HepG2 (cell line): Measurements from ENCODE around the gene PPP4R2. TPM values are rescaled to one million over a fixed set of nuclear protein-coding genes. Genes with fewer than 3 reads are reported as not detected.

Source experiments
- AHDC1 ChIP-seq: sonication (generic); formaldehyde crosslinking; IDR thresholded peaks from 2 replicates; pipeline ENCODE4 v1.5.1; 2020; ENCODE audit warnings: mild to moderate bottlenecking, missing genetic modification reagents, borderline replicate concordance
- ETV5 ChIP-seq: IDR thresholded peaks from 2 replicates; pipeline ENCODE4 v1.6.1; 2018; ENCODE audit warnings: missing biosample characterization, missing genetic modification reagents, inconsistent platforms, borderline replicate concordance
- HNRNPUL1 ChIP-seq: fragments of 200-400 bp; formaldehyde crosslinking; IDR thresholded peaks from 2 replicates; pipeline ENCODE4 v1.6.1; 2017; ENCODE audit warnings: low read depth, mild to moderate bottlenecking, low read length, moderate library complexity
- HOXA3 ChIP-seq: sonication (generic); formaldehyde crosslinking; IDR thresholded peaks from 2 replicates; pipeline ENCODE4 v1.5.0; 2020; ENCODE audit warnings: missing genetic modification reagents
- ISL2 ChIP-seq: sonication (generic); formaldehyde crosslinking; IDR thresholded peaks from 2 replicates; pipeline ENCODE4 v1.5.0; 2020; ENCODE audit warnings: missing genetic modification reagents
- MAFG ChIP-seq: sonication (generic); formaldehyde crosslinking; IDR thresholded peaks from 2 replicates; pipeline ENCODE4 v1.5.1; 2020; ENCODE audit warnings: mild to moderate bottlenecking, missing genetic modification reagents
- MATR3 ChIP-seq: sonication (generic); formaldehyde crosslinking; IDR thresholded peaks from 2 replicates; pipeline ENCODE4 v1.4.0; 2020; ENCODE audit warnings: missing genetic modification reagents
- MTF2 ChIP-seq: sonication (generic); formaldehyde crosslinking; IDR thresholded peaks from 2 replicates; pipeline ENCODE4 v1.5.0; 2020; ENCODE audit warnings: missing genetic modification reagents, borderline replicate concordance
- MXD4 ChIP-seq: IDR thresholded peaks from 2 replicates; pipeline ENCODE4 v1.6.1; 2016; ENCODE audit warnings: mild to moderate bottlenecking, missing biosample characterization, missing genetic modification reagents
- NKX3-1 ChIP-seq: sonication (generic); formaldehyde crosslinking; IDR thresholded peaks from 2 replicates; pipeline ENCODE4 v1.5.0; 2020; ENCODE audit warnings: missing genetic modification reagents
- ONECUT2 ChIP-seq: sonication (generic); formaldehyde crosslinking; IDR thresholded peaks from 2 replicates; pipeline ENCODE4 v1.4.0; 2020; ENCODE audit warnings: missing genetic modification reagents
- PHF5A ChIP-seq: IDR thresholded peaks from one replicate; pipeline ENCODE4 v1.6.1; 2018; ENCODE audit warnings: low read depth, missing genetic modification reagents; ENCODE audit not compliant: unreplicated experiment
- RBAK ChIP-seq: sonication (generic); formaldehyde crosslinking; IDR thresholded peaks from 2 replicates; pipeline ENCODE4 v1.5.1; 2020; ENCODE audit warnings: mild to moderate bottlenecking, missing genetic modification reagents
- RNF2 ChIP-seq: fragments of 450-650 bp; conservative IDR thresholded peaks from 2 replicates; pipeline ENCODE4 v1.6.1; 2016; ENCODE audit warnings: low read depth
- SRSF4 ChIP-seq: fragments of 200-400 bp; formaldehyde crosslinking; IDR thresholded peaks from one replicate; pipeline ENCODE4 v1.6.1; 2018; ENCODE audit warnings: mild to moderate bottlenecking, low read depth, low read length, moderate library complexity; ENCODE audit not compliant: poor library complexity, severe bottlenecking
- THYN1 ChIP-seq: sonication (generic); formaldehyde crosslinking; IDR thresholded peaks from 2 replicates; pipeline ENCODE4 v1.8.1; 2023; ENCODE audit warnings: low read depth, mild to moderate bottlenecking, moderate library complexity, missing genetic modification reagents, borderline replicate concordance
- TSC22D2 ChIP-seq: sonication (generic); formaldehyde crosslinking; IDR thresholded peaks from 2 replicates; pipeline ENCODE4 v1.5.1; 2020; ENCODE audit warnings: missing genetic modification reagents, mild to moderate bottlenecking, borderline replicate concordance
- ZBTB3 ChIP-seq: sonication (generic); formaldehyde crosslinking; IDR thresholded peaks from 2 replicates; pipeline ENCODE4 v1.4.0; 2020; ENCODE audit warnings: low read depth, mild to moderate bottlenecking, moderate library complexity, missing genetic modification reagents, borderline replicate concordance
- ZFY ChIP-seq: sonication (generic); formaldehyde crosslinking; IDR thresholded peaks from 2 replicates; pipeline ENCODE4 v1.4.0; 2020; ENCODE audit warnings: missing genetic modification reagents
- ZNF124 ChIP-seq: sonication (generic); formaldehyde crosslinking; IDR thresholded peaks from 2 replicates; pipeline ENCODE4 v1.4.0; 2020; ENCODE audit warnings: missing genetic modification reagents
- ZNF264 ChIP-seq: sonication (generic); formaldehyde crosslinking; IDR thresholded peaks from 2 replicates; pipeline ENCODE4 v1.4.0; 2020; ENCODE audit warnings: missing genetic modification reagents
- ZNF75D ChIP-seq: sonication (generic); formaldehyde crosslinking; IDR thresholded peaks from 2 replicates; pipeline ENCODE4 v1.8.1; 2023; ENCODE audit warnings: missing genetic modification reagents, mild to moderate bottlenecking, borderline replicate concordance
- ZNF780A ChIP-seq: sonication (generic); formaldehyde crosslinking; IDR thresholded peaks from 2 replicates; pipeline ENCODE4 v1.8.0; 2022; ENCODE audit warnings: mild to moderate bottlenecking, missing genetic modification reagents, moderate library complexity
- ZNF782 ChIP-seq: sonication (generic); formaldehyde crosslinking; IDR thresholded peaks from 2 replicates; pipeline ENCODE4 v1.4.0; 2020; ENCODE audit warnings: missing genetic modification reagents, mild to moderate bottlenecking, borderline replicate concordance
- polyA plus RNA-seq, 8 experiments: library from polyadenylated mRNA; depleted of rRNA in 3 of 8; stranded (reverse) in 7 of 8; unstranded in 1 of 8; fragments of >200 nt; fragmentation: Illumina TruSeq in 4 of 8; extraction: Trizol in 4 of 8; gene quantifications; 2 replicates each; pipeline versions ENCODE4 v1.2.1 to v1.2.3, GENCODE V29; 2011 to 2016; ENCODE audit warnings: low read depth in 4 of 8, missing spikeins in 1 of 8, mixed read lengths in 1 of 8; ENCODE audit not compliant: insufficient read depth in 1 of 8
- total RNA-seq, 5 experiments: library from RNA; depleted of rRNA; stranded (reverse); fragments of >200 nt; fragmentation: Illumina TruSeq; extraction: Trizol; gene quantifications; 2 replicates each; pipeline ENCODE4 v1.2.3, GENCODE V29; 2016; ENCODE audit warnings: low read depth in 1 of 5
- TF ChIP-seq, protein P1 (sequence below): sonication (generic); formaldehyde crosslinking; IDR thresholded peaks from 2 replicates; pipeline ENCODE4 v1.4.0; 2020; ENCODE audit warnings: mild to moderate bottlenecking, low read depth, missing genetic modification reagents
- TF ChIP-seq, protein P2 (sequence below): sonication (generic); formaldehyde crosslinking; IDR thresholded peaks from 2 replicates; pipeline ENCODE4 v1.5.1; 2020; ENCODE audit warnings: missing genetic modification reagents, mild to moderate bottlenecking, borderline replicate concordance

Gene PPP4R2
- total and polyA plus RNA-seq, 2 of the 13 experiments (the other 11 are each of a cell fraction or from before 2014, with no cell fraction given), result 22.3 to 161 TPM

GRCh38 chr3:72957297-72957696 lies 39.3 kb upstream of the PPP4R2 start (continued):
- TF ChIP-seq PHF5A, result no peak
- TF ChIP-seq RBAK (CRISPR knock-in tag), result no peak
- no peak for TF ChIP-seq ZBTB3 (CRISPR knock-in tag)
- TF ChIP-seq THYN1 (CRISPR knock-in tag), result no peak
- peak; percentile 79; the same call in 1 of the 2 replicates for TF ChIP-seq AHDC1
- TF ChIP-seq ZNF264, result 0 out of 2 replicates have a peak, but pooled peaks have one; percentile 45
- no peak for TF ChIP-seq HNRNPUL1
- TF ChIP-seq MTF2 (CRISPR knock-in tag), result no peak
- TF ChIP-seq ZNF782 (CRISPR knock-in tag), result no peak
- no peak for TF ChIP-seq RNF2
- TF ChIP-seq, protein P1, sequence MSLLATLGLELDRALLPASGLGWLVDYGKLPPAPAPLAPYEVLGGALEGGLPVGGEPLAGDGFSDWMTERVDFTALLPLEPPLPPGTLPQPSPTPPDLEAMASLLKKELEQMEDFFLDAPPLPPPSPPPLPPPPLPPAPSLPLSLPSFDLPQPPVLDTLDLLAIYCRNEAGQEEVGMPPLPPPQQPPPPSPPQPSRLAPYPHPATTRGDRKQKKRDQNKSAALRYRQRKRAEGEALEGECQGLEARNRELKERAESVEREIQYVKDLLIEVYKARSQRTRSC (CRISPR knock-in tag), result no peak
- TF ChIP-seq ZNF75D (CRISPR knock-in tag), result no peak
- TF ChIP-seq ZNF124, result no peak
- no peak for TF ChIP-seq TSC22D2
- TF ChIP-seq, protein P2, sequence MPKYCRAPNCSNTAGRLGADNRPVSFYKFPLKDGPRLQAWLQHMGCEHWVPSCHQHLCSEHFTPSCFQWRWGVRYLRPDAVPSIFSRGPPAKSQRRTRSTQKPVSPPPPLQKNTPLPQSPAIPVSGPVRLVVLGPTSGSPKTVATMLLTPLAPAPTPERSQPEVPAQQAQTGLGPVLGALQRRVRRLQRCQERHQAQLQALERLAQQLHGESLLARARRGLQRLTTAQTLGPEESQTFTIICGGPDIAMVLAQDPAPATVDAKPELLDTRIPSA (CRISPR knock-in tag), result no peak
- no peak for TF ChIP-seq SRSF4
- TF ChIP-seq MAFG, result no peak
- TF ChIP-seq ZFY (CRISPR knock-in tag), result peak; percentile 38; the same call in 1 of the 2 replicates
- peak; percentile 40; the same call in 1 of the 2 replicates for TF ChIP-seq ETV5 (CRISPR knock-in tag)
- no peak for TF ChIP-seq NKX3-1
- TF ChIP-seq ONECUT2, result peak; percentile 62; the same call in 1 of the 2 replicates
- peak; percentile 86 for TF ChIP-seq ISL2
- no peak for TF ChIP-seq MXD4 (CRISPR knock-in tag)
- TF ChIP-seq HOXA3, result peak; percentile 71; the same call in 1 of the 2 replicates
- TF ChIP-seq ZNF780A (CRISPR knock-in tag), result no peak
- TF ChIP-seq MATR3 (CRISPR knock-in tag), result no peak
